Measurements from ENCODE around the gene SCYGR2.

GRCh38 chr2:227577555-227577954 is 21.1 kb upstream of the SCYGR2 start:
- no peak for TF ChIP-seq POLR2A (IDR thresholded peaks at IDR 0.05)
- TF ChIP-seq CTCF (IDR thresholded peaks at IDR 0.05), result no peak

Data from uterus (tissue), 2 donors.